ENCODE results near the gene VSIG10L2.
A peak's percentile ranks its signal among the peaks of the same experiment; 100 is the strongest.
"Not testable (repeated sequence)": the region's sequence is repeated elsewhere in the genome, so short reads cannot be mapped to it uniquely, and the experiment has no call there.

Gene VSIG10L2

GRCh38 chr11:125974284-125974683, 28.4 kb downstream of the VSIG10L2 start:
- DNase-seq, result no peak

- DNase-seq, result no peak
These were observed 29.8 kb downstream of the VSIG10L2 start for GRCh38 chr11:125975634-125976033.

GRCh38 chr11:125976156-125976555, 30.3 kb downstream of the VSIG10L2 start:
- DNase-seq, result no peak

- DNase-seq, result no peak
These were observed 31.5 kb downstream of the VSIG10L2 start for GRCh38 chr11:125977333-125977732.

GRCh38 chr11:125978181-125978716, 32.4 kb downstream of the VSIG10L2 start:
- DNase-seq, result no peak

- DNase-seq, result no peak
These were observed 33.0 kb downstream of the VSIG10L2 start for GRCh38 chr11:125978778-125979407.

- DNase-seq, result no peak
These were observed 33.7 kb downstream of the VSIG10L2 start for GRCh38 chr11:125979511-125979910.

GRCh38 chr11:125980436-125980835, 34.6 kb downstream of the VSIG10L2 start:
- no peak for DNase-seq

GRCh38 chr11:125982348-125982730, 36.5 kb downstream of the VSIG10L2 start:
- no peak for DNase-seq

GRCh38 chr11:125985956-125986355, 40.1 kb downstream of the VSIG10L2 start:
- not testable (repeated sequence) for DNase-seq

- no peak for DNase-seq
These were observed 41.3 kb downstream of the VSIG10L2 start for GRCh38 chr11:125987066-125987641.

GRCh38 chr11:125990244-125990643, 44.4 kb downstream of the VSIG10L2 start:
- no peak for DNase-seq

- DNase-seq, result no peak
These were observed 47.0 kb downstream of the VSIG10L2 start for GRCh38 chr11:125992893-125993292.

- DNase-seq, result no peak
These were observed 48.7 kb downstream of the VSIG10L2 start for GRCh38 chr11:125994509-125994908.

GRCh38 chr11:125995313-125995712, 49.5 kb downstream of the VSIG10L2 start:
- peak; percentile 44 for DNase-seq

- DNase-seq, result no peak
These were observed 52.4 kb downstream of the VSIG10L2 start for GRCh38 chr11:125998267-125998666.

- DNase-seq, result no peak
These were observed 53.5 kb downstream of the VSIG10L2 start for GRCh38 chr11:125999234-125999880.

GRCh38 chr11:126002181-126002580, 56.3 kb downstream of the VSIG10L2 start:
- no peak for DNase-seq

Measured in stimulated activated naive CD4-positive, alpha-beta T cell treated with Interleukin-2 at 50 U/mL for 16 hours (primary cell).